Femur (tissue), 1 donor: ENCODE results near the gene CCDC87.
A peak's percentile ranks its signal among the peaks of the same experiment; 100 is the strongest.

Experiments used
- DNase-seq: peaks from one replicate; pipeline ENCODE4 v3.0.0-alpha.2; 2017

The CCDC87 gene

GRCh38 chr11:66579017-66579606, 13.8 kb downstream of the CCDC87 start:
- DNase-seq = peak; percentile 83

GRCh38 chr11:66570850-66571180, 22.0 kb downstream of the CCDC87 start:
- no peak for DNase-seq

- no peak for DNase-seq
These were observed 22.6 kb downstream of the CCDC87 start for GRCh38 chr11:66570079-66570849.

GRCh38 chr11:66569076-66569475, 23.8 kb downstream of the CCDC87 start:
- no peak for DNase-seq

GRCh38 chr11:66568124-66568916, 24.5 kb downstream of the CCDC87 start, which contains the start of gene CTSF:
Gene CTSF (minus strand): TSS chr11:66568606. CDS start chr11:66568486, 120 bp downstream.
- peak; percentile 86 for DNase-seq

- DNase-seq = no peak
These were observed 25.1 kb downstream of the CCDC87 start for GRCh38 chr11:66567787-66568123.

GRCh38 chr11:66566221-66566620, 26.6 kb downstream of the CCDC87 start:
- no peak for DNase-seq

- DNase-seq = no peak
These were observed 27.9 kb downstream of the CCDC87 start for GRCh38 chr11:66564984-66565383.

GRCh38 chr11:66564538-66564937, 28.3 kb downstream of the CCDC87 start:
- DNase-seq = no peak

- no peak for DNase-seq
These were observed 29.0 kb downstream of the CCDC87 start for GRCh38 chr11:66563832-66564231.

- DNase-seq = no peak
These were observed 29.8 kb downstream of the CCDC87 start for GRCh38 chr11:66562907-66563583.

- no peak for DNase-seq
These were observed 30.6 kb downstream of the CCDC87 start for GRCh38 chr11:66562275-66562674.

- no peak for DNase-seq
These were observed 31.0 kb downstream of the CCDC87 start for GRCh38 chr11:66561975-66562248.

GRCh38 chr11:66561178-66561974, 31.5 kb downstream of the CCDC87 start:
- DNase-seq = no peak

- DNase-seq = no peak
These were observed 32.8 kb downstream of the CCDC87 start for GRCh38 chr11:66559866-66560676.

GRCh38 chr11:66559142-66559865, 33.6 kb downstream of the CCDC87 start:
- no peak for DNase-seq

GRCh38 chr11:66557733-66558326, 35.0 kb downstream of the CCDC87 start:
- no peak for DNase-seq

- no peak for DNase-seq
These were observed 36.8 kb downstream of the CCDC87 start for GRCh38 chr11:66556086-66556485.

GRCh38 chr11:66555416-66555815, 37.4 kb downstream of the CCDC87 start:
- DNase-seq = no peak

- no peak for DNase-seq
These were observed 38.3 kb downstream of the CCDC87 start for GRCh38 chr11:66554602-66555001.

- no peak for DNase-seq
These were observed 42.0 kb downstream of the CCDC87 start for GRCh38 chr11:66550887-66551286.
